LNCAP (cell line): ENCODE data around the gene OLFM4.

Source experiments
- TF ChIP-seq, protein P1 (sequence below): fragments of 450-650 bp; IDR thresholded peaks from 2 replicates; pipeline ENCODE4 v1.5.1; 2017; ENCODE audit warnings: mild to moderate bottlenecking

The OLFM4 gene

DNA sequence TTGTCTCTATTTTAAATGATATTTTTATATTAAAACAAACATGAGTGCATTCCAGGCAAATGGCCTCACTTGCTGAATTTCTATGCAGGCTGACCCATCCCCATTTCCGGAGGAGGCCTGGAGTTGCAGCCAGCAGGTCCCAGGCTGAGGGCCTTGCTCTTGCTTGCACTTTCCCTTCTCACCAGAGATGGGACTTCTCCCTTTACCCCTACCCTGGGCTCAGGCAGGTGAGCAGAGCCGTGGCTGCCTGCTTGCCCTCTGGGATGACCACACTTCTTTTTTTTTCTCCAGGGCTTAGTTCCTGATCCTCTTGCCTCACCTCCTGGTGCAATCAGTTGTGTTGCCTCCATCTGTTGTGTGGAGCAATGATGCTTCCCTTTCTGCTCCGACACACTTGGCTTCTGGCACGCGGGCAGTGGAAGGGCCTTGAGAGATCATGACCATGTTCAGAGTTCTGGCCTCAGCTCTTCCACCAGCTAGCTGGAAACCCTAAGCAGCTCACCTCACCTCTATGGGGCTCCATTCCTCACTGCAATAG is 11.1 kb upstream of the OLFM4 start:
- TF ChIP-seq, protein P1, sequence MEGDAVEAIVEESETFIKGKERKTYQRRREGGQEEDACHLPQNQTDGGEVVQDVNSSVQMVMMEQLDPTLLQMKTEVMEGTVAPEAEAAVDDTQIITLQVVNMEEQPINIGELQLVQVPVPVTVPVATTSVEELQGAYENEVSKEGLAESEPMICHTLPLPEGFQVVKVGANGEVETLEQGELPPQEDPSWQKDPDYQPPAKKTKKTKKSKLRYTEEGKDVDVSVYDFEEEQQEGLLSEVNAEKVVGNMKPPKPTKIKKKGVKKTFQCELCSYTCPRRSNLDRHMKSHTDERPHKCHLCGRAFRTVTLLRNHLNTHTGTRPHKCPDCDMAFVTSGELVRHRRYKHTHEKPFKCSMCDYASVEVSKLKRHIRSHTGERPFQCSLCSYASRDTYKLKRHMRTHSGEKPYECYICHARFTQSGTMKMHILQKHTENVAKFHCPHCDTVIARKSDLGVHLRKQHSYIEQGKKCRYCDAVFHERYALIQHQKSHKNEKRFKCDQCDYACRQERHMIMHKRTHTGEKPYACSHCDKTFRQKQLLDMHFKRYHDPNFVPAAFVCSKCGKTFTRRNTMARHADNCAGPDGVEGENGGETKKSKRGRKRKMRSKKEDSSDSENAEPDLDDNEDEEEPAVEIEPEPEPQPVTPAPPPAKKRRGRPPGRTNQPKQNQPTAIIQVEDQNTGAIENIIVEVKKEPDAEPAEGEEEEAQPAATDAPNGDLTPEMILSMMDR: no peak

DNA sequence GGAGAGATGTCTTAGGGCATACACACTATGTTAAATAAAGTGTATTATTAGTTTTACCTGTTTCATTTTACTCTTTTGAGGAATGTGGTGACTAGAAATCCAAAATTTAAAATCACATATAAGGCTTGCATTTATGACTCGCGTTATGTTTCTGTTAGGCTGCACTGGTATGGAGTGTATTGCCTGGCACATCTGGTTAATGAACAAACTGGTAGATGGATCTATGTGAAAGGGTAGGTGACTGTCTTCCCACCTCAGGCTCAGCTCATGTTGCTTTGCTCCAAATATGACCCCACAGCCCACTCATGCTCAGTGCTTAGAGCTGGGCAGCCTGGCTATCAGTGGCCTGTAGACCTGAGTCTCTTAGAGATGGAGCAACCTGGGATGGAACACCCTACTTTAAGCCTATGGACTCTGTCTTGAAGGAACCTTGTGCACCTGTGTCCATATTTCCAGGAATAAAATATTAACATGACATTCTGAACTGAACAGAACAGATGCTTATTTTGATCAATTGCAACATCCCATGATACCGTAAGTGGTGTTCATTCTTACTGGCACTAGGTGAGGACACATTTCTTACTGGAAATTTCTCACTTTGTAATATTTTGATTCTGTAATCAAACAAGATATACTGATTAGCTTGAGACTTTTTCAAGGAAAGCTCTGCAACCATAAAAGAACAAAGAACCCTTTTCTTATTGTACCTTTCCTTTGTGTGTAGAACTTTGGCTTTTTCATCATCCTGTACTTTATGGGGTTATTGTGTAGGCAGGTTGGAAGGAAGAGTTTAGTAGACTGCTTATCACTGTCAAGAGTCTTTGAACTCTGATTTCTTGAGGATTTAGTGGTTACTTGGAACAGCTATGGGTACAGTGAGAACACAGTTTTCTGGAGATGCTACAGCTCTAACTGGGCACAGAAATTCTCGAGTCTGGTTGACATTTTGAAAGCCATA is 9.6 kb upstream of the OLFM4 start:
- TF ChIP-seq, protein P1: no peak

DNA sequence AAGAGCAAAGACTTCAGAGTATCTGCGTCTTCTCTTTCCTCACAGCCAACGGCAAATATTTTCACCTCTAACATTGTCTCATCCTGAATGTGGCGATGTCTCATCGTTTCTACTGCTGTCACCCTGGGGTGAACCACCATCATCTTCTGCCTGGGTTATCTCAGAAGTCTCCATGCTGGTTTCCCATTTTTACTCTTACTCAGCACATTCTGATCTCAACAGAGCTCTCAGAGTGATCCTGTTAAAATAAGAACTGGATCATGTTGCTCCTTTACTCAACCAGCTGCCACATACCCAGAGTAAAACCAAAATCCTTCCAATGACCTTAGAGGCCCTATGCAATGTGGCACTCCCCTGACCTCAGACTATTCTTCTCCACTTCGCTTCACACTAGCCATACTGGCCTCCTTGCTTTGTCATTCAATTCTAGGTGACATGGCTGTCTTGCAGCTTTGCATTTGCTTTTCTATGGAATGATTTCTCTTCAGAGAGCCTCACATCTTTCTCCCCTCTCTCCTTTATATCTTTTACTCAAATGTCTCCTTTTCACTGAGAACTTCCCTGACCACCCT is 7.8 kb upstream of the OLFM4 start:
- TF ChIP-seq, protein P1: no peak

DNA sequence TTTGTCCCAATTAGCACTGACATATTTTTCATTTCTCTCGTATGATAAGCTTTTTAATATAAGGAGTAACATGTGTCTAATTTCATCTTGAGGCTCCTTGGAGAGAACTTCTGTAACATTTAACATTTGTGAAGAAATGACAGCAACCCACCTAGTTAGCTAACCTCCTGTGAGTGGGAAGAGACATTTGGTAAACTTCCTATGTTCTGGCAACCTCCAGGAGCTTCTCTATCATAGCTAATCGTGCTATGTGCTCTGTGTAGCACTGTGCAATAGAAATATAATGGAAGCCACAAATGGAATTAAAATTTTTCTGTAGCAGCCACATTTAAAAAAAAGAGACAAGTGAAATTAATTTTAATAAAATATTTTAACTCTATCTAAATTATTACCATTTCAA is 5.4 kb upstream of the OLFM4 start:
- TF ChIP-seq, protein P1: no peak

DNA sequence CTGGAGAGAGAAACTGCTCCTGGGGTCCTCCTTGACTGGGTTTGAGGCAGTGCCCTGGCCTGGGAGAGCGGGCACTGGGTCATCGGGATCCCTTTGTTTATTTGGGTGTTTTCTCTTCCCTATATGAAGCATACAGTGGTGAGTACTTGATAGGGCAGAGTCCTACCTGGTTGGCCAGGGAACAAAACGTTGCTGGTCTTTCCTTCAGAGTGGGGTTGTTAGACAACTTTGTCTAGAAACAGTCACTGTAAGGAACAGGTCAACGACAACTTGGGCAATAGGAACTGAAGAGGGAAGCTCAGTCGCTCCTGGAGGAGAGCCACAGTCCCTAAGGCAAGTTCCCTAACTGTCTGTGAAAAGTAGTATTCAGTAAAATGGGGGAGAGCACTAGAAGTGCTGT is 550 bp upstream of the OLFM4 start:
- TF ChIP-seq, protein P1: no peak

DNA sequence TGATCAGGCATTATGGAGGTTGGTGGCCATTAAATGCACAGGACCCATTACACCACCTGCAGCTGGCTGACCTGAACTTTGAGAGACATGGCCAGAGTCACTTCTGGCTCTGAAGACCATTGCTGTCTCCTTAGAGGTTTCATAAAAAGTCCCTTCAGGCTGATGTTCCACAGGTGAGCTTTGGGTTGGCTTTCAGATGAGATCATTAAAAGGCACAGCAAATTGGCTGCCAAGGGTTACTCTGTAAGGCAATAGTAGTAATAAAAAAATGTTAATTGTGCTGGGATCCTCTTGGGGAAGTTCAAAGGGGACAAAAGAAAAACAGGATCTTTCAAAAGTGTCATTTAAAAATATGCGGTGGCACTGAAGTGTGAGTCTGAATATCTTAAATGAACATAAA is 4.2 kb downstream of the OLFM4 start:
- TF ChIP-seq, protein P1: no peak

DNA sequence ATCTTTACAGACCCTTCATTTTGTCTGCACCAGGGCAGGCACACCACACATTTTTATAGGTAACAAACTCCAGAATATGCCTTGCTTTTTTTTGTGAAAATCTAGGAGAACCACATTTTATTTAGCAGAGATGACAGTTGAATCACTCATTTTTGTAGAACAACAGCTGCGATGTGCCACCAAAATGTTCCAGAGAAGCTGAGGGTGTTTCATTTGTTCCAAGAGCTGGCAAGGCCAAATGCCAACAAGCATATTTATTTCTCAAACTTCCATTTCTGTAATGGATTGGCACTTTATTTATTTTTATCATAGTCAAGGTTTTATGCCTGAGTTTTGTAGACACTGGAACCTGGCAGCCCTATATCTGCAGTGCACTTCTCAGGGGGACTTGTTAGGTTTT is 10.4 kb downstream of the OLFM4 start:
- TF ChIP-seq, protein P1: no peak
